BLaER1 treated with 17β-estradiol and CSF1 and Interleukin-3, amounts not matched to agents 10 nM and 100 nM (cell line): Measurements from ENCODE around the gene KDM3B.
A peak's percentile ranks its signal among the peaks of the same experiment; 100 is the strongest.

ENCODE experiments used
- H3K27ac ChIP-seq, 11 experiments: shearing (Covaris generic); formaldehyde crosslinking; 2 replicates each; pipeline ENCODE4 v1.8.1; 2022
- H3K27me3 ChIP-seq, 11 experiments: shearing (Covaris generic); formaldehyde crosslinking; 2 replicates each; pipeline ENCODE4 v1.8.1; 2022
- H3K36me3 ChIP-seq, 11 experiments: shearing (Covaris generic); formaldehyde crosslinking; 2 replicates each; pipeline ENCODE4 v1.8.1; 2022
- H3K4me1 ChIP-seq, 10 experiments: shearing (Covaris generic); formaldehyde crosslinking; 2 replicates each; pipeline ENCODE4 v1.8.1; 2022
- H3K4me2 ChIP-seq, 11 experiments: shearing (Covaris generic); formaldehyde crosslinking; 2 replicates each; pipeline ENCODE4 v1.8.1; 2022
- H3K4me3 ChIP-seq, 10 experiments: shearing (Covaris generic); formaldehyde crosslinking; 2 replicates each; pipeline ENCODE4 v1.8.1; 2022
- H3K9ac ChIP-seq, 11 experiments: shearing (Covaris generic); formaldehyde crosslinking; 2 replicates each; pipeline ENCODE4 v1.8.1; 2022
- H3K9me3 ChIP-seq, 11 experiments: shearing (Covaris generic); formaldehyde crosslinking; replicated peaks in 1 of 11; 2 replicates each; pipeline ENCODE4 v1.8.1; 2022
- H4K20me1 ChIP-seq, 11 experiments: shearing (Covaris generic); formaldehyde crosslinking; 2 replicates each; pipeline ENCODE4 v1.8.1; 2022
- Cebpa-rat ChIP-seq, 11 experiments: shearing (Covaris generic); IDR thresholded peaks; 2 replicates each; pipeline ENCODE4 v1.8.1; 2022

KDM3B gene

GRCh38 chr5:138438724-138439476 is 86.4 kb downstream of the KDM3B start, which contains the start of gene REEP2:
Gene REEP2, plus strand, starts transcription at chr5:138439057. Its CDS starts 152 bp downstream, at chr5:138439209.
- Histone ChIP-seq H3K9me3 (no peaks in the 10 kb centered on the region), H3K4me2 (peak within 1 kb of the TSS; percentile 89 to 99 (median 96)), H4K20me1 (peaks cover 5 to 49% (median 14%) of the 10 kb centered on the region in 11 experiments; a peak in 16 of 22 replicates), H3K27ac (peak within 1 kb of the TSS in 8 of 11 experiments; percentile 2 to 51 (median 24); a peak in 8 of 22 replicates), H3K9ac (peak within 1 kb of the TSS; percentile 53 to 78 (median 70)), H3K27me3 (peaks cover 0 to 20% (median 0%) of the 10 kb centered on the region in 11 experiments; a peak in 4 of 22 replicates), H3K4me1 (peaks cover 19 to 27% (median 25%) of the 10 kb centered on the region in 10 experiments), H3K36me3 (peaks cover 27 to 38% (median 34%) of the 10 kb centered on the region in 11 experiments), H3K4me3 (peak within 1 kb of the TSS; percentile 56 to 70 (median 62))
- no peak for TF ChIP-seq Cebpa-rat (IDR thresholded peaks at IDR 0.05)

- no peak for TF ChIP-seq Cebpa-rat (IDR thresholded peaks at IDR 0.05)
- peaks cover 5 to 48% (median 14%) of the 10 kb centered on the region in 11 experiments; a peak in 16 of 22 replicates for H4K20me1 ChIP-seq
Measured at GRCh38 chr5:138439477-138440158, 87.1 kb downstream of the KDM3B start.

GRCh38 chr5:138440159-138441073 is 87.9 kb downstream of the KDM3B start:
- no peak overlapping the region for H3K27ac ChIP-seq
- peak overlapping the region; percentile 89 to 99 (median 96); a peak in 20 of 22 replicates for H3K4me2 ChIP-seq
- H4K20me1 ChIP-seq: peaks cover 5 to 44% (median 14%) of the 10 kb centered on the region in 11 experiments; a peak in 16 of 22 replicates
- no peaks in the 10 kb centered on the region for H3K9me3 ChIP-seq
- peaks cover 13 to 23% (median 19%) of the 10 kb centered on the region in 11 experiments for H3K36me3 ChIP-seq
- peaks cover 22 to 27% (median 25%) of the 10 kb centered on the region in 10 experiments for H3K4me1 ChIP-seq
- H3K27me3 ChIP-seq: peaks cover 0 to 20% (median 0%) of the 10 kb centered on the region in 11 experiments; a peak in 4 of 22 replicates
- TF ChIP-seq Cebpa-rat (IDR thresholded peaks at IDR 0.05): no peak
- no peak overlapping the region for H3K4me3 ChIP-seq
- peak overlapping the region in 4 of 11 experiments; percentile 29 to 78 (median 72); a peak in 2 of 22 replicates for H3K9ac ChIP-seq

More at GRCh38 chr5:138439477-138440158, 87.1 kb downstream of the KDM3B start:
- H3K4me1 ChIP-seq: peaks cover 19 to 27% (median 25%) of the 10 kb centered on the region in 10 experiments
- H3K4me3 ChIP-seq: peak overlapping the region; percentile 56 to 70 (median 62)
- peak overlapping the region; percentile 53 to 78 (median 70) for H3K9ac ChIP-seq
- peaks cover 0 to 20% (median 0%) of the 10 kb centered on the region in 11 experiments; a peak in 4 of 22 replicates for H3K27me3 ChIP-seq
- peaks cover 21 to 31% (median 27%) of the 10 kb centered on the region in 11 experiments for H3K36me3 ChIP-seq
- no peaks in the 10 kb centered on the region for H3K9me3 ChIP-seq
- peak overlapping the region in 7 of 11 experiments; percentile 7 to 51 (median 26); a peak in 5 of 22 replicates for H3K27ac ChIP-seq
- H3K4me2 ChIP-seq: peak overlapping the region; percentile 89 to 99 (median 96)

- Histone ChIP-seq H3K9ac (no peak overlapping the region), H3K4me2 (no peak overlapping the region), H3K27ac (no peak overlapping the region), H3K27me3 (peaks cover 0 to 20% (median 0%) of the 10 kb centered on the region in 11 experiments; a peak in 4 of 22 replicates), H3K9me3 (no peaks in the 10 kb centered on the region), H4K20me1 (peaks cover 5 to 38% (median 14%) of the 10 kb centered on the region in 11 experiments; a peak in 16 of 22 replicates), H3K4me3 (no peak overlapping the region), H3K4me1 (peaks cover 22 to 31% (median 26%) of the 10 kb centered on the region in 10 experiments), H3K36me3 (peaks cover 5 to 15% (median 11%) of the 10 kb centered on the region in 11 experiments; a peak in 21 of 22 replicates)
- no peak for TF ChIP-seq Cebpa-rat (IDR thresholded peaks at IDR 0.05)
Measured at GRCh38 chr5:138441221-138441620, 88.7 kb downstream of the KDM3B start.

- H4K20me1 ChIP-seq: peaks cover 0 to 15% (median 0%) of the 10 kb centered on the region in 11 experiments; a peak in 7 of 22 replicates
- H3K27me3 ChIP-seq: peaks cover 0 to 10% (median 0%) of the 10 kb centered on the region in 11 experiments; a peak in 4 of 22 replicates
- H3K27ac ChIP-seq: no peak overlapping the region
- peaks cover 10 to 21% (median 11%) of the 10 kb centered on the region in 10 experiments for H3K4me1 ChIP-seq
- H3K4me2 ChIP-seq: no peak overlapping the region
- no peaks in the 10 kb centered on the region for H3K36me3 ChIP-seq
- no peak overlapping the region for H3K4me3 ChIP-seq
- no peak overlapping the region for H3K9ac ChIP-seq
- no peaks in the 10 kb centered on the region for H3K9me3 ChIP-seq
- no peak for TF ChIP-seq Cebpa-rat (IDR thresholded peaks at IDR 0.05)
Measured at GRCh38 chr5:138444078-138444773, 91.7 kb downstream of the KDM3B start.

GRCh38 chr5:138444774-138445546 is 92.5 kb downstream of the KDM3B start:
- Histone ChIP-seq H3K27ac (no peak overlapping the region), H3K36me3 (no peaks in the 10 kb centered on the region), H4K20me1 (peaks cover 0 to 8% (median 0%) of the 10 kb centered on the region in 11 experiments; a peak in 6 of 22 replicates), H3K27me3 (peaks cover 0 to 3% (median 0%) of the 10 kb centered on the region in 11 experiments; a peak in 4 of 22 replicates), H3K9me3 (no peaks in the 10 kb centered on the region), H3K9ac (no peak overlapping the region), H3K4me1 (peaks cover 2 to 14% (median 7%) of the 10 kb centered on the region in 10 experiments), H3K4me3 (no peak overlapping the region), H3K4me2 (0 out of 22 replicates have a peak overlapping the region, but pooled peaks of 1 of the 11 experiments have one; percentile 60)
- TF ChIP-seq Cebpa-rat (IDR thresholded peaks at IDR 0.05): no peak
